Parathyroid adenoma (tissue), 2 donors: ENCODE measurements around the gene PTPRA.
"Not testable (repeated sequence)": the region's sequence is repeated elsewhere in the genome, so short reads cannot be mapped to it uniquely, and the experiment has no call there.

ENCODE experiments used
- H2AFZ ChIP-seq: fragments of 300-600 bp; sonication (generic); one replicate; pipeline ENCODE4 v1.7.0; 2017; ENCODE audit warnings: antibody characterized with exemption, mild to moderate bottlenecking
- H3K27ac ChIP-seq: fragments of 300-600 bp; sonication (generic); one replicate; pipeline ENCODE4 v1.7.0; 2017
- H3K27me3 ChIP-seq: fragments of 300-600 bp; sonication (generic); one replicate; pipeline ENCODE4 v1.7.0; 2017; ENCODE audit warnings: low read length; ENCODE audit not compliant: control insufficient read depth, insufficient read depth
- H3K36me3 ChIP-seq: fragments of 300-600 bp; sonication (generic); one replicate; pipeline ENCODE4 v1.7.0; 2017; ENCODE audit warnings: low read length; ENCODE audit not compliant: control insufficient read depth, insufficient read depth
- H3K4me1 ChIP-seq: fragments of 300-600 bp; sonication (generic); one replicate; pipeline ENCODE4 v1.7.0; 2017; ENCODE audit warnings: control low read depth
- H3K4me2 ChIP-seq: fragments of 300-600 bp; sonication (generic); one replicate; pipeline ENCODE4 v1.7.0; 2017; ENCODE audit warnings: low read length
- H3K4me3 ChIP-seq: fragments of 300-600 bp; sonication (generic); one replicate; pipeline ENCODE4 v1.7.0; 2017; ENCODE audit warnings: low read depth, low read length
- H3K79me2 ChIP-seq: fragments of 300-600 bp; sonication (generic); one replicate; pipeline ENCODE4 v1.7.0; 2017; ENCODE audit warnings: control low read depth
- H3K9ac ChIP-seq: fragments of 300-600 bp; sonication (generic); one replicate; pipeline ENCODE4 v1.7.0; 2017; ENCODE audit warnings: mild to moderate bottlenecking
- H3K9me3 ChIP-seq: fragments of 300-600 bp; sonication (generic); one replicate; pipeline ENCODE4 v1.7.0; 2017; ENCODE audit warnings: low read length; ENCODE audit not compliant: control insufficient read depth
- CTCF ChIP-seq: fragments of 300-600 bp; sonication (generic); IDR thresholded peaks from one replicate; pipeline ENCODE4 v1.7.0; 2017; ENCODE audit warnings: antibody characterized with exemption, mild to moderate bottlenecking
- donor health status: primary hyperparathyroidism.

PTPRA gene

GRCh38 chr20:3072530-3073250 is 199.4 kb downstream of the PTPRA start:
- no peak overlapping the region for H3K9ac ChIP-seq
- no peak overlapping the region for H3K4me2 ChIP-seq
- no peaks in the 10 kb centered on the region for H3K79me2 ChIP-seq
- no peak overlapping the region for H3K4me3 ChIP-seq
- no peaks in the 10 kb centered on the region for H3K9me3 ChIP-seq
- no peaks in the 10 kb centered on the region for H3K27me3 ChIP-seq
- peaks cover 2% of the 10 kb centered on the region for H3K4me1 ChIP-seq
- H3K36me3 ChIP-seq: no peaks in the 10 kb centered on the region
- H2AFZ ChIP-seq: no peak overlapping the region
- no peak for TF ChIP-seq CTCF
- no peak overlapping the region for H3K27ac ChIP-seq

DNA sequence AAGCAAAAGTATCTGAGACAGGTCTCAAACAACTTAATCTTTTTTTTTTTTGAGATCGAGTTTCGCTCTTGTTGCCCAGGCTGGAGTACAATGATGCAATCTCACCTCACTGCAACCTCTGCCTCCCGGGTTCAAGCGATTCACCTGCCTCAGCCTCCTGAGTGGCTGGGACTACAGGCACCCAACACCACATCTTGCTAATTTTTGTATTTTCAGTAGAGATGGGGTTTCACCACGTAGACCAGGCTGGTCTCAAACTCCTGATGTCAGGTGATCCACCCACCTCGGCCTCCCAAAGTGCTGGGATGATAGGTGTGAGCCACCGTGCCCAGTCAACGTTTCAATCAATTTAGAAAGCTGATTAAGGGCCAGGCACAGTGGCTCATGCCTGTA is 200.0 kb downstream of the PTPRA start:
- H3K4me3 ChIP-seq, H3K4me2 ChIP-seq, H3K27me3 ChIP-seq, H3K9ac ChIP-seq, H3K36me3 ChIP-seq, H3K79me2 ChIP-seq, H2AFZ ChIP-seq, H3K27ac ChIP-seq, H3K9me3 ChIP-seq, H3K4me1 ChIP-seq: not testable (repeated sequence)

- H3K79me2 ChIP-seq: no peaks in the 10 kb centered on the region
- H3K9ac ChIP-seq: no peak overlapping the region
- no peaks in the 10 kb centered on the region for H3K9me3 ChIP-seq
- H3K27ac ChIP-seq: no peak overlapping the region
- H3K4me3 ChIP-seq: no peak overlapping the region
- H3K4me2 ChIP-seq: no peak overlapping the region
- no peaks in the 10 kb centered on the region for H3K36me3 ChIP-seq
- H2AFZ ChIP-seq: no peak overlapping the region
- no peaks in the 10 kb centered on the region for H3K27me3 ChIP-seq
- H3K4me1 ChIP-seq: no peaks in the 10 kb centered on the region
- no peak for TF ChIP-seq CTCF
Measured at GRCh38 chr20:3074812-3075211, 201.5 kb downstream of the PTPRA start.

DNA sequence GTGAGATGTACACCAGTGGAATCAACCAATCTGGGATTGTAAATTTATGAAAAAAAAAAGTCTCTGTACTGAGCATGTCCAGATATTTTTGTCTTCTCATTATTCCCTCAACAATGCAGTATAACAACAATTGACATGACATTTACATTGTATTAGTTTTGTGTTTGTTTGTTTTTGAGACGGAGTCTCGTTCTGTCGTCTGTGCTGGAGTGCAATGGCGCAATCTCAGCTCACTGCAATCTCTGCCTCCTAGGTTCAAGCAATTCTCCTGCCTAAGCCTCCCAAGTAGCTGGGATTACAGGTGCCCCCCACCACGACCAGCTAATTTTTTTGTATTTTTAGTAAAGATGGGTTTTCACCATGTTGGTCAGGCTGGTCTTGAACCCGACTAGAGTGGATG is 202.0 kb downstream of the PTPRA start:
- H3K79me2 ChIP-seq, H3K9ac ChIP-seq, H3K36me3 ChIP-seq, H3K27ac ChIP-seq, H3K9me3 ChIP-seq, H3K27me3 ChIP-seq, H2AFZ ChIP-seq, H3K4me1 ChIP-seq, H3K4me3 ChIP-seq, H3K4me2 ChIP-seq: not testable (repeated sequence)

DNA sequence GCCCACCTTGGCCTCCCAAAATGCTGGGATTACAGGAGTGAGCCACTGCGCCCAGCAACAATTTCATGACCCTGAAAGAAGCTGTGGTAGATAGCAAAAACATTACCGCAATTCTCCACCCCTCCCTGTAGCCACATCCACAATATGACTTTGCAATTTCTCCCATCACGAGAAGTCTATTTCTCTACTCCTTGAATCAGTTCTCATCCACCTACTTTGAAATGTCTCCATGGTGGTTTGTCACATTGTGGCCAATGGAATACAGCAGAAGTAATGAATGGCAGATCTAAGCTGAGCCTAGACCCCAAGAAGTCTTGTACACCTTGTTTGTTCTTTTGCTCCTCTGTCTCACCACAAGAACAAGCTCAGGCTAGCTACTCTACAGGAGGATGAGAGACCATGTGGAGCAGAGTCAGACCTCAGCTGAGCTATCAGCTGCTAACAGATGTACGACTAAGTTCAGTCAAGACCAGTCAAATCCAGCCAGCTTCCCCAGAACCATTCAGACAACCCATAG is 204.4 kb downstream of the PTPRA start:
- Histone ChIP-seq H3K9me3 (no peaks in the 10 kb centered on the region), H3K27ac (no peak overlapping the region), H3K4me2 (no peak overlapping the region), H3K27me3 (no peaks in the 10 kb centered on the region), H3K36me3 (no peaks in the 10 kb centered on the region), H3K4me1 (no peaks in the 10 kb centered on the region), H2AFZ (no peak overlapping the region), H3K9ac (no peak overlapping the region), H3K79me2 (no peaks in the 10 kb centered on the region), H3K4me3 (no peak overlapping the region)
- no peak for TF ChIP-seq CTCF

DNA sequence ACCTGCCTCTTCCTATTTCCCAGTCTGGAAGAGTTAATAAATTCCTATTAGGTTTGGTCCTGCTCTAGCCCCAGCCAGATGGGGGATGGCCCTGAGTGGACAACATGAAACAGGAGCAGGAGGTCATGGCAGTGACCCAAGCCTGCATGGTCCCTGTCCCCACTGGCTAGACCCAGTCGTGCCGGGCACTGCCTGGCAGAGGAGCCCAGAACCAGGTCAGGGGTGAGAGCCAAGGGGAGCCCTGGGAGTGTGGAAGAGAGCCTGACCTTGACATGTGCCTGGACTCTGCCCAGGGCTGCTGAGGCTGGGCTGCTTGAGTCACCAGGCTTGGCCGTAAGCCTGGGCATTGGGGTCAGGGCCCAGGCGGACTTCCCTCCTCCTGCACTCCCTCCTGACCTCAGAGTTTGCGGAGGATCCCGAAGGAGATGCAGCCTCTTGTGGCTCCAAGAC is 207.7 kb downstream of the PTPRA start:
- Histone ChIP-seq H3K9ac (no peak overlapping the region), H3K79me2 (no peaks in the 10 kb centered on the region), H3K4me3 (no peak overlapping the region), H2AFZ (no peak overlapping the region), H3K27me3 (no peaks in the 10 kb centered on the region), H3K27ac (no peak overlapping the region), H3K4me2 (no peak overlapping the region), H3K4me1 (no peaks in the 10 kb centered on the region), H3K36me3 (no peaks in the 10 kb centered on the region), H3K9me3 (no peaks in the 10 kb centered on the region)
- TF ChIP-seq CTCF: no peak
